Tibial nerve (tissue), 4 donors: ENCODE measurements around the gene ROGDI. TPM values are rescaled to one million over a fixed set of nuclear protein-coding genes. Genes with fewer than 3 reads are reported as not detected.
"Not testable (repeated sequence)": the region's sequence is repeated elsewhere in the genome, so short reads cannot be mapped to it uniquely, and the experiment has no call there.

Source experiments
- DNase-seq, 2 donors: peaks; one replicate each; pipeline ENCODE4 v3.0.0-alpha.2; 2019; ENCODE audit warnings: low spot score in 2 of 2
- H3K27ac ChIP-seq, 4 donors: fragments of 200-600 bp; sonication (generic) in 3 of 4; one replicate each; pipeline ENCODE4 v1.5.1; 2017 to 2019; ENCODE audit warnings: mild to moderate bottlenecking in 1 of 4
- H3K27me3 ChIP-seq, 2 donors: fragments of 200-600 bp; sonication (generic) in 1 of 2; one replicate each; pipeline versions ENCODE4 v1.5.1 to v1.6.0; 2017 to 2019
- H3K36me3 ChIP-seq, 3 donors: fragments of 200-600 bp; sonication (generic); one replicate each; pipeline ENCODE4 v1.5.1; 2018 to 2019
- H3K4me1 ChIP-seq, 4 donors: fragments of 200-600 bp; sonication (generic) in 3 of 4; one replicate each; pipeline ENCODE4 v1.5.1; 2017 to 2019
- H3K4me3 ChIP-seq, 4 donors: fragments of 200-600 bp; sonication (generic) in 3 of 4; one replicate each; pipeline ENCODE4 v1.5.1; 2017 to 2019; ENCODE audit warnings: mild to moderate bottlenecking in 1 of 4, moderate library complexity in 1 of 4
- H3K9me3 ChIP-seq, 4 donors: fragments of 200-600 bp; sonication (generic) in 3 of 4; one replicate each; pipeline ENCODE4 v1.5.1; 2017 to 2019
- EP300 ChIP-seq, 2 donors: sonication (generic); formaldehyde crosslinking; IDR thresholded peaks; one replicate each; pipeline ENCODE4 v1.6.1; 2017; ENCODE audit warnings: antibody characterized with exemption in 2 of 2, mild to moderate bottlenecking in 1 of 2
- POLR2A ChIP-seq, 2 donors: fragments of 450-650 bp; IDR thresholded peaks; one replicate each; pipeline ENCODE4 v1.6.1; 2017; ENCODE audit warnings: antibody characterized with exemption in 2 of 2, mild to moderate bottlenecking in 2 of 2, moderate library complexity in 2 of 2
- WGBS, 2 donors: methylation state at CpG; one replicate each; pipeline ENCODE4 v1.1.5; 2018; 5-methylcytosine and 5-hydroxymethylcytosine counted together
- total RNA-seq, 4 donors: library from RNA; depleted of rRNA; stranded (reverse); fragments of >200 nt; gene quantifications; one replicate each; pipeline ENCODE4 v1.1.0, GENCODE V29; 2016
- TF ChIP-seq, protein P1 (sequence below), 5 experiments: fragments of 200-600 bp in 3 of 5; fragments of 450-650 bp in 2 of 5; sonication (generic) in 3 of 5; IDR thresholded peaks; one replicate each; pipeline ENCODE4 v1.5.1; 2016 to 2019; ENCODE audit warnings: antibody characterized with exemption in 5 of 5, mild to moderate bottlenecking in 3 of 5, moderate library complexity in 2 of 5

ROGDI gene
- total RNA-seq, 4 donors from 2014 or later = 10.5 to 28.5 (median 16.8) TPM

DNA sequence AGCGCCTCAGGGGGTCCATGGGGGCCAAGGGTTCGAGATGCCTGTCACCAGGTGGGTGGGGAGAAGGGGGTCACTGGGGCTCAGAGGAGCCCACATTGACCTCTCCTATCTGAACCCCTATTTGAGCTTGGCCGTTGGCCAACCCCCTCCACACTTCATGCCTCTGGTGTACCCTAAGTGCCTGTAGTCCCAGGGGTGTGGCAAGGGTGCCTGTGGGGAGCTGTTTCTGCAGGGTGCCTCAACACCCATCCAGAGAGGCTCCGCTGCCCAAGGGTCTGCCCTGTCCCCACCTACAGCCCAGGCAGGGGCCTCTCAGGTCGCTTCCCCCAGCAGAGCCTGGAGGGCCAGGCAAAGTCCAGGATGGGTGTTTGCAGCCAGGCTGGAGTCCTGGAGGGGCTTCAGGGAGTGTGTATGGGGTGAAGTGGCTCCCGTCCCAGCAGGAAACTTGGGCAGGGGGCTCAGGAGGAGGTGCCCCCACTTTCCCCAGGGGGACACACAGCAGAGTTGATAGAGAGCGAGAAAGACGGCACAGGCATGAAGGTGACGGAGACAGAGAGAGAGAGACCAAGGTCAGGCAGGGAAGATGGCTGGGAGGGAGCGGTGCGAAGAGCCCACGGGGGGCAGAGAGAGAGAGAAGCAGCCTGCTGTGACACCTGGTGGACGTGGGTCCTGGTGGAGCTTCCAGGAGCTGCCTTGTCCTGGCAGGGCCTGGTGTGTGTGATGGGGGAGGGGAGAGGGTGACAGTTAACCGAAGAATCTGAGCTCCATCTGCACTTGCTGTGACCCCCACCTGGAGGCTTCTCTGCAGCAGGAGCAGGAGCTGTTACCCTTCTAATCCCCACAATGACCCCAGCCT is 14.6 kb downstream of the ROGDI start, which contains the start of gene SEPTIN12:
Gene SEPTIN12 (minus strand): TSS at position 719 of the 856 bp plus-strand sequence. CDS start 700 bp downstream, at position 19.
- WGBS, 2 donors = 67% methylated on average over 9 to 13 of the region's 14 CpGs
- Histone ChIP-seq H3K27ac (no peak within 1 kb of the TSS), H3K9me3 (no peaks in the 10 kb centered on the region), H3K4me3 (no peak within 1 kb of the TSS), H3K4me1 (no peaks in the 10 kb centered on the region), H3K36me3 (no peaks in the 10 kb centered on the region), H3K27me3 (no peaks in the 10 kb centered on the region)
- TF ChIP-seq EP300 (IDR thresholded peaks at IDR 0.05) = no peak
- TF ChIP-seq, protein P1, sequence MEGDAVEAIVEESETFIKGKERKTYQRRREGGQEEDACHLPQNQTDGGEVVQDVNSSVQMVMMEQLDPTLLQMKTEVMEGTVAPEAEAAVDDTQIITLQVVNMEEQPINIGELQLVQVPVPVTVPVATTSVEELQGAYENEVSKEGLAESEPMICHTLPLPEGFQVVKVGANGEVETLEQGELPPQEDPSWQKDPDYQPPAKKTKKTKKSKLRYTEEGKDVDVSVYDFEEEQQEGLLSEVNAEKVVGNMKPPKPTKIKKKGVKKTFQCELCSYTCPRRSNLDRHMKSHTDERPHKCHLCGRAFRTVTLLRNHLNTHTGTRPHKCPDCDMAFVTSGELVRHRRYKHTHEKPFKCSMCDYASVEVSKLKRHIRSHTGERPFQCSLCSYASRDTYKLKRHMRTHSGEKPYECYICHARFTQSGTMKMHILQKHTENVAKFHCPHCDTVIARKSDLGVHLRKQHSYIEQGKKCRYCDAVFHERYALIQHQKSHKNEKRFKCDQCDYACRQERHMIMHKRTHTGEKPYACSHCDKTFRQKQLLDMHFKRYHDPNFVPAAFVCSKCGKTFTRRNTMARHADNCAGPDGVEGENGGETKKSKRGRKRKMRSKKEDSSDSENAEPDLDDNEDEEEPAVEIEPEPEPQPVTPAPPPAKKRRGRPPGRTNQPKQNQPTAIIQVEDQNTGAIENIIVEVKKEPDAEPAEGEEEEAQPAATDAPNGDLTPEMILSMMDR (IDR thresholded peaks at IDR 0.05) = no peak
- no peak for TF ChIP-seq POLR2A (IDR thresholded peaks at IDR 0.05)
- DNase-seq = no peak

GRCh38 chr16:4787068-4787467 is 15.4 kb downstream of the ROGDI start:
- Histone ChIP-seq H3K4me3 (no peak overlapping the region), H3K27me3 (no peaks in the 10 kb centered on the region), H3K9me3 (no peaks in the 10 kb centered on the region), H3K4me1 (no peaks in the 10 kb centered on the region), H3K27ac (no peak overlapping the region), H3K36me3 (no peaks in the 10 kb centered on the region)
- WGBS, 2 donors = 92 to 94% methylated on average over 8 of the region's 8 CpGs
- TF ChIP-seq EP300 (IDR thresholded peaks at IDR 0.05) = no peak
- TF ChIP-seq POLR2A (IDR thresholded peaks at IDR 0.05) = no peak
- TF ChIP-seq, protein P1 (IDR thresholded peaks at IDR 0.05) = no peak
- no peak for DNase-seq

GRCh38 chr16:4785758-4786433 is 16.5 kb downstream of the ROGDI start:
- 90 to 93% methylated on average over 23 of the region's 23 CpGs for WGBS, 2 donors

DNA sequence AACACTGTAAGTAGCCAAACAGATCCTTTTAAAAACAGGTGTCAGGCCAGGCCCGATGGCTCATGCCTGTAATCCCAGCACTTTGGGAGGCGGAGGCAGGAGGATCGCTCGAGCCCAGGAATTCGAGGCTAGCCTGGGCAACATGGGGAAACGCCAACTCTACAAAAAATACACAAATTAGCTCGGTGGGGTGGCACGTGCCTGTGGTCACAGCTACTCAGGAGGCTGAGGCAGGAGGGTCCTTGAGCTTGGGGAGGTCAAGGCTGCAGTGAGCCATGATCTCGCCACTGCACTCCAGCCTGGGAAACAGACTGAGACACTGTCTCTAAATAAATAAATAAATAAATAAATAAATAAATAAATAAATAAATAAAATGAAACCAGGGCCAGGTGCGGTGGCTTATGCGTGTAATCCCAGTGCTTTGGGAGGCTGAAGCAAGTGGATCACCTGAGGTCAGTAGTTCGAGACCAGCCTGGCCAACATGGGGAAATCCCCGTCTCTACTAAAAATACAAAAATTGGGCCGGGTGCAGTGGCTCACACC is 17.9 kb downstream of the ROGDI start:
- not testable (repeated sequence) for H3K27me3 ChIP-seq, H3K27ac ChIP-seq, H3K4me1 ChIP-seq, DNase-seq, H3K4me3 ChIP-seq, H3K36me3 ChIP-seq, H3K9me3 ChIP-seq
- WGBS, 2 donors = 91 to 93% methylated on average over 14 of the region's 14 CpGs

More at GRCh38 chr16:4785758-4786433, 16.5 kb downstream of the ROGDI start:
- H3K27ac ChIP-seq = no peak overlapping the region
- TF ChIP-seq, protein P1 (IDR thresholded peaks at IDR 0.05) = no peak
- TF ChIP-seq POLR2A (IDR thresholded peaks at IDR 0.05) = no peak
- no peak for TF ChIP-seq EP300 (IDR thresholded peaks at IDR 0.05)
- H3K9me3 ChIP-seq = no peaks in the 10 kb centered on the region
- no peaks in the 10 kb centered on the region for H3K4me1 ChIP-seq
- DNase-seq = no peak
- H3K4me3 ChIP-seq = no peak overlapping the region
- no peaks in the 10 kb centered on the region for H3K27me3 ChIP-seq
- no peaks in the 10 kb centered on the region for H3K36me3 ChIP-seq

- no peaks in the 10 kb centered on the region for H3K36me3 ChIP-seq
- 63 to 66% methylated on average over 12 to 16 of the region's 16 CpGs for WGBS, 2 donors
- no peaks in the 10 kb centered on the region for H3K4me1 ChIP-seq
- DNase-seq = no peak
- TF ChIP-seq EP300 (IDR thresholded peaks at IDR 0.05) (no peak), POLR2A (IDR thresholded peaks at IDR 0.05) (no peak)
- TF ChIP-seq, protein P1 (IDR thresholded peaks at IDR 0.05) = no peak
- H3K4me3 ChIP-seq = no peak overlapping the region
- no peaks in the 10 kb centered on the region for H3K27me3 ChIP-seq
- no peak overlapping the region for H3K27ac ChIP-seq
- H3K9me3 ChIP-seq = no peaks in the 10 kb centered on the region
Observed at GRCh38 chr16:4783951-4784336, 18.5 kb downstream of the ROGDI start.
